ENCODE measurements around the gene ANKRD22.

DNA sequence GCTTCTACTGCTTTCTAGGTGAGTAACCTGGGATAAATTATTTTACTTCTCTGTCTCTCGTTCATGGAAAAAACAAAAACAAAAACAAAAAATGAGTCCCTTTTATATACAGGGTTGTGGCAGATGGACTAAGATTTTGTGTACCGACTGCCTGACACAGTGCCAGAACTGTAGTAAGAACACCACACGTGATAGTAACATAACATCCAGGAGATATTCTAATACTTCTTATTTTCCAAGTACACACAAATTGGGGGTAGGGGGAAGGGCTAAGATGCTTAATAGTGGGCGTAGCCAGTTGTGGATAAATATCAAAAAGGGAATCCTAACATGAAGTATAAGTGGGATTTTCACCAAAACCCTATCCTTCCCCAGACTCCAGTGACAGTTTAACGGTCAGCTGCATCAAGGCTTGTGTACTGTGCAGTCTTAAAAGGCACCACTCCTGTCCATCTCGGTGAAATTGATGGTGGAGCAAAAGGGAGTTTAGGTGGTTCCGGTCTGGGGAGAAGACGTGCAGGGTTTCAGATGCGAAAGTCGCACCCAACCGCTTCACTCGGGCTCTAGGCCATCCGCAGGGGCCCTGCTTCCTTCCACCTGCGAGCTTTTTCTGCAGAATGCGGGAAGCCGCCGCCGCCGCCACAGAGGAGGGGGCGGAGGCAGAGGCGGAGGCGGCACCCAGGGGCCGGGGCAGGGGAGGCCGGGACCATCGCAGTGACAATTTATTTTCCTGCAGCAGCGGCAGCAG is 28.1 kb upstream of the ANKRD22 start, which contains the start of gene STAMBPL1:
- TF ChIP-seq, protein P1, sequence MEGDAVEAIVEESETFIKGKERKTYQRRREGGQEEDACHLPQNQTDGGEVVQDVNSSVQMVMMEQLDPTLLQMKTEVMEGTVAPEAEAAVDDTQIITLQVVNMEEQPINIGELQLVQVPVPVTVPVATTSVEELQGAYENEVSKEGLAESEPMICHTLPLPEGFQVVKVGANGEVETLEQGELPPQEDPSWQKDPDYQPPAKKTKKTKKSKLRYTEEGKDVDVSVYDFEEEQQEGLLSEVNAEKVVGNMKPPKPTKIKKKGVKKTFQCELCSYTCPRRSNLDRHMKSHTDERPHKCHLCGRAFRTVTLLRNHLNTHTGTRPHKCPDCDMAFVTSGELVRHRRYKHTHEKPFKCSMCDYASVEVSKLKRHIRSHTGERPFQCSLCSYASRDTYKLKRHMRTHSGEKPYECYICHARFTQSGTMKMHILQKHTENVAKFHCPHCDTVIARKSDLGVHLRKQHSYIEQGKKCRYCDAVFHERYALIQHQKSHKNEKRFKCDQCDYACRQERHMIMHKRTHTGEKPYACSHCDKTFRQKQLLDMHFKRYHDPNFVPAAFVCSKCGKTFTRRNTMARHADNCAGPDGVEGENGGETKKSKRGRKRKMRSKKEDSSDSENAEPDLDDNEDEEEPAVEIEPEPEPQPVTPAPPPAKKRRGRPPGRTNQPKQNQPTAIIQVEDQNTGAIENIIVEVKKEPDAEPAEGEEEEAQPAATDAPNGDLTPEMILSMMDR (IDR thresholded peaks at IDR 0.05), result no peak
- TF ChIP-seq ZFX (IDR thresholded peaks at IDR 0.05; ENCODE audit: borderline replicate concordance), result no peak

Data from 22Rv1 (cell line).